ENCODE results near the gene CYP1B1.

The CYP1B1 gene

GRCh38 chr2:38073211-38074057 lies 2.5 kb downstream of the CYP1B1 start:
- H3K27ac ChIP-seq (ENCODE audit: low read length, poor library complexity, severe bottlenecking), result peak overlapping the region; percentile 89
- H3K79me1 ChIP-seq (replicated peaks; ENCODE audit: low read length, poor library complexity, severe bottlenecking), result no peaks in the 10 kb centered on the region
- H3K9me3 ChIP-seq (ENCODE audit: control insufficient read depth, low read length), result no peaks in the 10 kb centered on the region
- H3K23ac ChIP-seq (ENCODE audit: low read length in 2 of 2), result peak overlapping the region in 1 of 2 experiments; percentile 9
- peak overlapping the region; percentile 38 to 41 for H3K18ac ChIP-seq (ENCODE audit: low read depth in 1 of 2, low read length in 2 of 2)
- peak overlapping the region; percentile 85 for H2BK5ac ChIP-seq (ENCODE audit: low read depth, low read length, poor library complexity, severe bottlenecking)
- peak overlapping the region; percentile 39 for H3K4me2 ChIP-seq (ENCODE audit: low read length, poor library complexity, severe bottlenecking)
- 17% methylated on average over 26 of the region's 32 CpGs for whole genome bisulfite sequencing
- H2BK120ac ChIP-seq (ENCODE audit: low read depth, low read length), result no peak overlapping the region
- peak overlapping the region in 1 of 2 experiments; percentile 32 for H3K4ac ChIP-seq (ENCODE audit: low read depth in 1 of 2, low read length in 2 of 2)
- no peak overlapping the region for H4K91ac ChIP-seq (ENCODE audit: low read length)
- H3K14ac ChIP-seq (ENCODE audit: low read length in 2 of 2), result no peak overlapping the region
- no peak overlapping the region for H2BK15ac ChIP-seq (ENCODE audit: low read depth, poor library complexity, severe bottlenecking)
- peak overlapping the region; percentile 72 for H4K8ac ChIP-seq (ENCODE audit: low read length)
- DNase-seq, result peak; percentile 49
- H2AK5ac ChIP-seq (ENCODE audit: low read length, severe bottlenecking), result no peak overlapping the region
- peak overlapping the region; percentile 88 for H3K9ac ChIP-seq (ENCODE audit: low read length)
- H2BK12ac ChIP-seq (ENCODE audit: low read length in 2 of 2), result peak overlapping the region; percentile 42 to 68
- H2AFZ ChIP-seq (ENCODE audit: low read depth, low read length), result no peak overlapping the region
- peaks cover 13% of the 10 kb centered on the region for H3K4me1 ChIP-seq (ENCODE audit: control insufficient read depth, insufficient read depth, low read depth, low read length)
- peaks cover 23 to 63% of the 10 kb centered on the region in 2 experiments for H3K36me3 ChIP-seq (ENCODE audit: control insufficient read depth in 1 of 2, insufficient read depth in 2 of 2, low read depth in 1 of 2, low read length in 2 of 2)
- no peaks in the 10 kb centered on the region for H3K27me3 ChIP-seq (ENCODE audit: control insufficient read depth in 1 of 2, insufficient read depth in 1 of 2, low read length in 2 of 2)
- H3K4me3 ChIP-seq (ENCODE audit: insufficient read depth in 1 of 2, low read depth in 1 of 2, low read length in 2 of 2), result peak overlapping the region; percentile 82

GRCh38 chr2:38070438-38070837 lies 5.5 kb downstream of the CYP1B1 start:
- 94% methylated on average over 3 of the region's 3 CpGs for WGBS
- H2AFZ ChIP-seq (ENCODE audit: low read depth, low read length), result no peak overlapping the region

GRCh38 chr2:38068234-38068633 lies 7.7 kb downstream of the CYP1B1 start:
- Histone ChIP-seq H3K79me1 (replicated peaks; ENCODE audit: low read length, poor library complexity, severe bottlenecking) (no peaks in the 10 kb centered on the region), H3K4me1 (ENCODE audit: control insufficient read depth, insufficient read depth, low read depth, low read length) (peaks cover 7% of the 10 kb centered on the region), H4K91ac (ENCODE audit: low read length) (no peak overlapping the region), H2BK5ac (ENCODE audit: low read depth, low read length, poor library complexity, severe bottlenecking) (no peak overlapping the region), H3K18ac (ENCODE audit: low read depth in 1 of 2, low read length in 2 of 2) (no peak overlapping the region), H2BK12ac (ENCODE audit: low read length in 2 of 2) (no peak overlapping the region), H2BK15ac (ENCODE audit: low read depth, poor library complexity, severe bottlenecking) (no peak overlapping the region), H4K8ac (ENCODE audit: low read length) (no peak overlapping the region), H3K4me3 (ENCODE audit: insufficient read depth in 1 of 2, low read depth in 1 of 2, low read length in 2 of 2) (peak overlapping the region in 1 of 2 experiments; percentile 82), H3K9ac (ENCODE audit: low read length) (peak overlapping the region; percentile 62), H3K36me3 (ENCODE audit: control insufficient read depth in 1 of 2, insufficient read depth in 2 of 2, low read depth in 1 of 2, low read length in 2 of 2) (peaks cover 8 to 97% of the 10 kb centered on the region in 2 experiments), H3K23ac (ENCODE audit: low read length in 2 of 2) (no peak overlapping the region), H2BK120ac (ENCODE audit: low read depth, low read length) (no peak overlapping the region), H3K4ac (ENCODE audit: low read depth in 1 of 2, low read length in 2 of 2) (no peak overlapping the region), H3K4me2 (ENCODE audit: low read length, poor library complexity, severe bottlenecking) (peak overlapping the region; percentile 55), H2AK5ac (ENCODE audit: low read length, severe bottlenecking) (no peak overlapping the region), H2AFZ (ENCODE audit: low read depth, low read length) (no peak overlapping the region), H3K9me3 (ENCODE audit: control insufficient read depth, low read length) (no peaks in the 10 kb centered on the region), H3K27me3 (ENCODE audit: control insufficient read depth in 1 of 2, insufficient read depth in 1 of 2, low read length in 2 of 2) (no peaks in the 10 kb centered on the region), H3K14ac (ENCODE audit: low read length in 2 of 2) (no peak overlapping the region), H3K27ac (ENCODE audit: low read length, poor library complexity, severe bottlenecking) (no peak overlapping the region)
- DNase-seq, result no peak
- WGBS, result 84% methylated on average over 4 of the region's 4 CpGs

More at GRCh38 chr2:38070438-38070837, 5.5 kb downstream of the CYP1B1 start:
- no peak overlapping the region for H4K8ac ChIP-seq (ENCODE audit: low read length)
- H2BK5ac ChIP-seq (ENCODE audit: low read depth, low read length, poor library complexity, severe bottlenecking), result no peak overlapping the region
- H3K27me3 ChIP-seq (ENCODE audit: control insufficient read depth in 1 of 2, insufficient read depth in 1 of 2, low read length in 2 of 2), result no peaks in the 10 kb centered on the region
- no peak overlapping the region for H3K18ac ChIP-seq (ENCODE audit: low read depth in 1 of 2, low read length in 2 of 2)
- H3K9me3 ChIP-seq (ENCODE audit: control insufficient read depth, low read length), result no peaks in the 10 kb centered on the region
- H3K4me2 ChIP-seq (ENCODE audit: low read length, poor library complexity, severe bottlenecking), result peak overlapping the region; percentile 54
- H4K91ac ChIP-seq (ENCODE audit: low read length), result no peak overlapping the region
- H3K23ac ChIP-seq (ENCODE audit: low read length in 2 of 2), result no peak overlapping the region
- H3K36me3 ChIP-seq (ENCODE audit: control insufficient read depth in 1 of 2, insufficient read depth in 2 of 2, low read depth in 1 of 2, low read length in 2 of 2), result peaks cover 23 to 93% of the 10 kb centered on the region in 2 experiments
- no peak overlapping the region for H3K4ac ChIP-seq (ENCODE audit: low read depth in 1 of 2, low read length in 2 of 2)
- peak overlapping the region; percentile 62 for H3K9ac ChIP-seq (ENCODE audit: low read length)
- H3K79me1 ChIP-seq (replicated peaks; ENCODE audit: low read length, poor library complexity, severe bottlenecking), result no peaks in the 10 kb centered on the region
- H2AK5ac ChIP-seq (ENCODE audit: low read length, severe bottlenecking), result no peak overlapping the region
- DNase-seq, result no peak
- no peak overlapping the region for H2BK15ac ChIP-seq (ENCODE audit: low read depth, poor library complexity, severe bottlenecking)
- H3K14ac ChIP-seq (ENCODE audit: low read length in 2 of 2), result no peak overlapping the region
- no peak overlapping the region for H2BK12ac ChIP-seq (ENCODE audit: low read length in 2 of 2)
- H3K4me3 ChIP-seq (ENCODE audit: insufficient read depth in 1 of 2, low read depth in 1 of 2, low read length in 2 of 2), result peak overlapping the region in 1 of 2 experiments; percentile 82
- H2BK120ac ChIP-seq (ENCODE audit: low read depth, low read length), result no peak overlapping the region
- H3K27ac ChIP-seq (ENCODE audit: low read length, poor library complexity, severe bottlenecking), result peak overlapping the region; percentile 59
- H3K4me1 ChIP-seq (ENCODE audit: control insufficient read depth, insufficient read depth, low read depth, low read length), result peaks cover 9% of the 10 kb centered on the region

GRCh38 chr2:38066421-38067115 lies 9.4 kb downstream of the CYP1B1 start:
- Histone ChIP-seq H3K27ac (ENCODE audit: low read length, poor library complexity, severe bottlenecking) (peak overlapping the region; percentile 28), H2BK15ac (ENCODE audit: low read depth, poor library complexity, severe bottlenecking) (no peak overlapping the region), H3K4me2 (ENCODE audit: low read length, poor library complexity, severe bottlenecking) (peak overlapping the region; percentile 65), H4K8ac (ENCODE audit: low read length) (no peak overlapping the region), H3K14ac (ENCODE audit: low read length in 2 of 2) (no peak overlapping the region), H2BK5ac (ENCODE audit: low read depth, low read length, poor library complexity, severe bottlenecking) (no peak overlapping the region), H3K23ac (ENCODE audit: low read length in 2 of 2) (no peak overlapping the region), H2AK5ac (ENCODE audit: low read length, severe bottlenecking) (no peak overlapping the region), H3K18ac (ENCODE audit: low read depth in 1 of 2, low read length in 2 of 2) (no peak overlapping the region), H3K79me1 (replicated peaks; ENCODE audit: low read length, poor library complexity, severe bottlenecking) (no peaks in the 10 kb centered on the region), H3K27me3 (ENCODE audit: control insufficient read depth in 1 of 2, insufficient read depth in 1 of 2, low read length in 2 of 2) (no peaks in the 10 kb centered on the region), H2BK12ac (ENCODE audit: low read length in 2 of 2) (no peak overlapping the region), H3K4ac (ENCODE audit: low read depth in 1 of 2, low read length in 2 of 2) (no peak overlapping the region), H3K36me3 (ENCODE audit: control insufficient read depth in 1 of 2, insufficient read depth in 2 of 2, low read depth in 1 of 2, low read length in 2 of 2) (peaks cover 8 to 81% of the 10 kb centered on the region in 2 experiments), H3K4me3 (ENCODE audit: insufficient read depth in 1 of 2, low read depth in 1 of 2, low read length in 2 of 2) (no peak overlapping the region), H4K91ac (ENCODE audit: low read length) (no peak overlapping the region), H3K9me3 (ENCODE audit: control insufficient read depth, low read length) (no peaks in the 10 kb centered on the region), H3K4me1 (ENCODE audit: control insufficient read depth, insufficient read depth, low read depth, low read length) (peaks cover 7% of the 10 kb centered on the region), H2BK120ac (ENCODE audit: low read depth, low read length) (no peak overlapping the region), H2AFZ (ENCODE audit: low read depth, low read length) (no peak overlapping the region), H3K9ac (ENCODE audit: low read length) (peak overlapping the region; percentile 43)
- no peak for DNase-seq
- WGBS, result 82% methylated on average over 2 of the region's 6 CpGs

Data from mesenchymal stem cell (in vitro differentiated cells and primary cell).